ENCODE results near the gene SEPTIN8. TPM values are rescaled to one million over a fixed set of nuclear protein-coding genes. Genes with fewer than 3 reads are reported as not detected.

Gene SEPTIN8
- total and polyA plus RNA-seq, 2 donors (not counting 3 experiments of a cell fraction or from before 2014, with no cell fraction given): 56.6 to 82.1 TPM

DNA sequence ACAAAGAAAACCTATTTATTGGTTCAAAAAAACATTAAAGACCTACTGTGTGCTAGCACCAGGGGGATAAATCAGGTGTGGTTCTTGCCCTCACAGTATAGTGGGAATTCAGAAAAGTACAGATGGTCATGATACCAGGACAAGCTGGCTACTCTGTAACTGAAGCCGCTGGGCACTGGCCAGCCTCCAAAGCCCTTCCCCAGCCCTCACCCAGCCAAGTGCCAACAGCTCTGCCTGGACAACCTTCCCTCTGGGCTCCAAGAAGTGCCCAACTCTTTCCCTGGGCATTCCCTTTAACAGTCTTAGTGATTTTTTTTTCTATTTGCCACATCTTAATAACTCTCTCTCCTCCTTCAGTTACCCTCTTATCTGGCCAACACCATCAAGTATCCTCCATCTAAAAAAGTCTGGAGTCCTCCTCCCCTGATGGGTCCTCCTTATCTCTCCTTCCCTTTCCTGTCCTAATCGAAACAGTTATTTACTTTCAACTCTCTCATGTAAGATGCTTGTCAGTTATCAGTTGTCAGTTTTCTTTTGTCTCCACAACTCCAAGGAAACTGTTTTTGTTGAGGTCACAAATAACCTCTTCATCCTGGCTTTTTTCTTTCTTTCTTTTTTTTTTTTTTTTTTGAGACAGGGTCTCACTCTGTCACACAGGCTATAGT is 13.3 kb upstream of the SEPTIN8 start:
- no peak overlapping the region for H3K27ac ChIP-seq (ENCODE audit: insufficient read depth, low read depth, low read length)
- H3K36me3 ChIP-seq (ENCODE audit: control insufficient read depth in 2 of 2, extremely low read depth in 1 of 2, insufficient read depth in 2 of 2, low read length in 2 of 2): no peaks in the 10 kb centered on the region
- H3K4me3 ChIP-seq (replicated peaks in 1 of 3; ENCODE audit: insufficient read depth in 1 of 3, low read depth in 1 of 3, low read length in 3 of 3): no peak overlapping the region
- CTCF ChIA-PET: interaction anchor here (0.9 to 1.5 kb wide), 4 partner anchors 9 to 43 kb away, joined by 3 to 4 read pairs (median 4); partner anchors contain the start of gene CCNI2
- H3K4me1 ChIP-seq (ENCODE audit: control insufficient read depth, extremely low read depth, insufficient read depth, low read length): no peaks in the 10 kb centered on the region
- H3K9ac ChIP-seq (replicated peaks; ENCODE audit: extremely low read depth, insufficient read depth, low read length): no peak overlapping the region
- intact Hi-C loops (cut with micrococcal nuclease) (no loop called here), dilution Hi-C loops (cut with MboI; ENCODE audit: extremely low pct_ligation_motif_present, low sequenced_read_pairs) (no loop called here)
- FAIRE-seq (no peak), DNase-seq (ENCODE audit: low read depth, low spot score) (no peak)
- POLR2A ChIA-PET: no interaction called here
- no peaks in the 10 kb centered on the region for H3K9me1 ChIP-seq (replicated peaks; ENCODE audit: control insufficient read depth, extremely low read depth, insufficient read depth, low read length)
- peaks cover 0 to 7% of the 10 kb centered on the region in 2 experiments for H3K27me3 ChIP-seq (ENCODE audit: control insufficient read depth in 2 of 2, insufficient read depth in 2 of 2, low read length in 2 of 2)
- TF ChIP-seq GATA2 (IDR thresholded peaks at IDR 0.05; ENCODE audit: insufficient read depth, insufficient read length, low read depth, low read length) (no peak), POLR2A (IDR thresholded peaks at IDR 0.05; ENCODE audit: low read depth, low read length) (no peak), MYC (IDR thresholded peaks at IDR 0.05; ENCODE audit: low read depth, low read length) (no peak), EZH2 (IDR thresholded peaks at IDR 0.05; ENCODE audit: borderline replicate concordance, low read depth, low read length, severe bottlenecking) (no peak), POLR2AphosphoS5 (IDR thresholded peaks at IDR 0.05; ENCODE audit: insufficient read depth, low read depth, low read length) (no peak), JUN (IDR thresholded peaks at IDR 0.05; ENCODE audit: borderline replicate concordance, insufficient read depth, insufficient read length, low read depth) (no peak), FOS (IDR thresholded peaks at IDR 0.05; ENCODE audit: borderline replicate concordance, insufficient read depth, low read length) (no peak)
- TF ChIP-seq, protein P1, sequence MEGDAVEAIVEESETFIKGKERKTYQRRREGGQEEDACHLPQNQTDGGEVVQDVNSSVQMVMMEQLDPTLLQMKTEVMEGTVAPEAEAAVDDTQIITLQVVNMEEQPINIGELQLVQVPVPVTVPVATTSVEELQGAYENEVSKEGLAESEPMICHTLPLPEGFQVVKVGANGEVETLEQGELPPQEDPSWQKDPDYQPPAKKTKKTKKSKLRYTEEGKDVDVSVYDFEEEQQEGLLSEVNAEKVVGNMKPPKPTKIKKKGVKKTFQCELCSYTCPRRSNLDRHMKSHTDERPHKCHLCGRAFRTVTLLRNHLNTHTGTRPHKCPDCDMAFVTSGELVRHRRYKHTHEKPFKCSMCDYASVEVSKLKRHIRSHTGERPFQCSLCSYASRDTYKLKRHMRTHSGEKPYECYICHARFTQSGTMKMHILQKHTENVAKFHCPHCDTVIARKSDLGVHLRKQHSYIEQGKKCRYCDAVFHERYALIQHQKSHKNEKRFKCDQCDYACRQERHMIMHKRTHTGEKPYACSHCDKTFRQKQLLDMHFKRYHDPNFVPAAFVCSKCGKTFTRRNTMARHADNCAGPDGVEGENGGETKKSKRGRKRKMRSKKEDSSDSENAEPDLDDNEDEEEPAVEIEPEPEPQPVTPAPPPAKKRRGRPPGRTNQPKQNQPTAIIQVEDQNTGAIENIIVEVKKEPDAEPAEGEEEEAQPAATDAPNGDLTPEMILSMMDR (IDR thresholded peaks at IDR 0.05; ENCODE audit: extremely low read depth in 1 of 2, insufficient read depth in 1 of 2, low read depth in 1 of 2, low read length in 2 of 2): no peak
- TF ChIP-seq, protein P2, sequence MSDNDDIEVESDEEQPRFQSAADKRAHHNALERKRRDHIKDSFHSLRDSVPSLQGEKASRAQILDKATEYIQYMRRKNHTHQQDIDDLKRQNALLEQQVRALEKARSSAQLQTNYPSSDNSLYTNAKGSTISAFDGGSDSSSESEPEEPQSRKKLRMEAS (IDR thresholded peaks at IDR 0.05; ENCODE audit: insufficient read depth, insufficient read length): no peak
- H3K4me2 ChIP-seq (ENCODE audit: insufficient read depth, low read length): no peak overlapping the region
- no peak overlapping the region for H2AFZ ChIP-seq (ENCODE audit: low read depth, low read length)
- H3K79me2 ChIP-seq (ENCODE audit: control insufficient read depth, insufficient read depth, low read length): no peaks in the 10 kb centered on the region
- BruUV-seq (replicated peaks): no TSS peak
- no peaks in the 10 kb centered on the region for H3K9me3 ChIP-seq (replicated peaks; ENCODE audit: control insufficient read depth, insufficient read depth, low read length)
- no peaks in the 10 kb centered on the region for H4K20me1 ChIP-seq (replicated peaks; ENCODE audit: control insufficient read depth, extremely low read depth, insufficient read depth, low read length)

Data from endothelial cell of umbilical vein (primary cell).